WTC11 (cell line): ENCODE results near the gene FMC1. TPM values are rescaled to one million over a fixed set of nuclear protein-coding genes. Genes with fewer than 3 reads are reported as not detected.

Source experiments
- ATAC-seq: fragments of 200-7000 bp; cut with Tn5 transposase; 2 replicates; pipeline ENCODE4 v1.10.0; 2021; ENCODE audit warnings: mild to moderate bottlenecking, moderate library complexity
- CTCF ChIA-PET: fragments of 300-600 bp; sonication (Branson Sonifier 250); formaldehyde crosslinking; loops from one replicate; lab custom pipeline; 2021; ENCODE audit warnings: antibody characterized with exemption; lab: Charles Lee
- POLR2A ChIA-PET: fragments of 350-600 bp; sonication (Branson Sonifier 250); formaldehyde crosslinking; loops from one replicate; lab custom pipeline; 2021; ENCODE audit warnings: antibody characterized with exemption; lab: Charles Lee
- DNase-seq: peaks from one replicate; pipeline ENCODE4 v3.0.0; 2021; ENCODE audit warnings: low spot score
- H3K27ac Mint-ChIP-seq: 2 replicates; pipeline ENCODE4 v1.8.0; 2021; ENCODE audit warnings: mixed read lengths
- H3K27me3 Mint-ChIP-seq: 2 replicates; pipeline ENCODE4 v1.8.0; 2021; ENCODE audit warnings: low read depth, mild to moderate bottlenecking, moderate library complexity, mixed read lengths
- H3K36me3 Mint-ChIP-seq: 2 replicates; pipeline ENCODE4 v1.8.0; 2021; ENCODE audit warnings: mixed read lengths
- H3K4me1 Mint-ChIP-seq: 2 replicates; pipeline ENCODE4 v1.8.0; 2022; ENCODE audit warnings: mixed read lengths
- H3K4me3 Mint-ChIP-seq: 2 replicates; pipeline ENCODE4 v1.8.0; 2021; ENCODE audit warnings: mild to moderate bottlenecking, moderate library complexity, mixed read lengths
- H3K9me3 Mint-ChIP-seq: 2 replicates; pipeline ENCODE4 v1.8.0; 2021; ENCODE audit warnings: mixed read lengths
- ATF6 ChIP-seq: sonication (generic); formaldehyde crosslinking; IDR thresholded peaks from 2 replicates; pipeline ENCODE4 v1.8.1; 2023; ENCODE audit warnings: mild to moderate bottlenecking, missing genetic modification reagents
- CDX4 ChIP-seq: fragments of 250-450 bp; sonication (Bioruptor Pico); IDR thresholded peaks from 2 replicates; pipeline ENCODE4 v1.9.0; 2021; ENCODE audit warnings: moderate library complexity, mild to moderate bottlenecking, inconsistent platforms, borderline replicate concordance
- E2F5 ChIP-seq: sonication (generic); formaldehyde crosslinking; IDR thresholded peaks from 2 replicates; pipeline ENCODE4 v1.8.1; 2022; ENCODE audit warnings: mild to moderate bottlenecking, moderate library complexity, missing genetic modification reagents
- ERG ChIP-seq: fragments of 250-450 bp; sonication (Bioruptor Pico); IDR thresholded peaks from 2 replicates; pipeline ENCODE4 v1.8.0; 2021; ENCODE audit warnings: mild to moderate bottlenecking
- HMGXB4 ChIP-seq: sonication (generic); formaldehyde crosslinking; IDR thresholded peaks from 2 replicates; pipeline ENCODE4 v1.8.1; 2023; ENCODE audit warnings: mild to moderate bottlenecking, moderate library complexity, missing genetic modification reagents
- JAZF1 ChIP-seq: fragments of 250-450 bp; sonication (Bioruptor Pico); IDR thresholded peaks from 2 replicates; pipeline ENCODE4 v1.9.0; 2021; ENCODE audit warnings: moderate library complexity, mild to moderate bottlenecking, inconsistent platforms
- JUN ChIP-seq: sonication (generic); formaldehyde crosslinking; IDR thresholded peaks from 2 replicates; pipeline ENCODE4 v1.8.0; 2023; ENCODE audit warnings: mild to moderate bottlenecking, missing genetic modification reagents
- MAX ChIP-seq: sonication (generic); formaldehyde crosslinking; IDR thresholded peaks from 2 replicates; pipeline ENCODE4 v1.8.0; 2022; ENCODE audit warnings: mild to moderate bottlenecking, missing genetic modification reagents
- PREB ChIP-seq: sonication (generic); formaldehyde crosslinking; IDR thresholded peaks from 2 replicates; pipeline ENCODE4 v1.8.1; 2022; ENCODE audit warnings: mild to moderate bottlenecking, missing genetic modification reagents, moderate library complexity, borderline replicate concordance
- ZMAT4 ChIP-seq: fragments of 250-450 bp; sonication (Bioruptor Pico); IDR thresholded peaks from 2 replicates; pipeline ENCODE4 v1.9.0; 2021; ENCODE audit warnings: mild to moderate bottlenecking
- ZNF232 ChIP-seq: sonication (generic); formaldehyde crosslinking; IDR thresholded peaks from 2 replicates; pipeline ENCODE4 v1.8.0; 2022; ENCODE audit warnings: mild to moderate bottlenecking, missing genetic modification reagents
- ZNF425 ChIP-seq: fragments of 250-450 bp; sonication (Bioruptor Pico); conservative IDR thresholded peaks from 2 replicates; pipeline ENCODE4 v1.9.0; 2021; ENCODE audit warnings: mild to moderate bottlenecking
- total RNA-seq: library from RNA; stranded (reverse); gene quantifications from 3 replicates; pipeline ENCODE4 v1.2.3, GENCODE V29; 2021

The FMC1 gene
- total RNA-seq, 1 experiment from 2014 or later, result 16.3 TPM

GRCh38 chr7:139360210-139360947 is 19.2 kb downstream of the FMC1 start (continued):
- TF ChIP-seq CDX4, result no peak
- no peak for TF ChIP-seq ZNF425 (CRISPR knock-in tag)
- TF ChIP-seq JAZF1, result no peak
- no peak for TF ChIP-seq ERG (CRISPR knock-in tag)
- no peak for TF ChIP-seq ZNF232 (CRISPR knock-in tag)
- no peak for TF ChIP-seq ATF6 (CRISPR knock-in tag)
- peak; percentile 17; the same call in 1 of the 2 replicates for TF ChIP-seq HMGXB4 (CRISPR knock-in tag)
- TF ChIP-seq PREB, result no peak

- TF ChIP-seq ZMAT4 (CRISPR knock-in tag) (no peak), MAX (CRISPR knock-in tag) (no peak), JUN (no peak)
- peaks cover 36% of the 10 kb centered on the region for H3K4me1 Mint-ChIP-seq
- no peaks in the 10 kb centered on the region for H3K9me3 Mint-ChIP-seq
- DNase-seq (no peak), ATAC-seq (no peak)
- H3K27ac Mint-ChIP-seq, result peak overlapping the region; percentile 95
- peaks cover 7% of the 10 kb centered on the region for H3K36me3 Mint-ChIP-seq
- CTCF ChIA-PET, result no interaction called here
- POLR2A ChIA-PET, result interaction anchor here (0.6 to 1.9 kb wide), 5 partner anchors 9 to 40 kb away, joined by 3 to 9 read pairs (median 4); no protein-coding TSS in a partner anchor
- peak overlapping the region; percentile 81 for H3K4me3 Mint-ChIP-seq
- H3K27me3 Mint-ChIP-seq, result no peaks in the 10 kb centered on the region
Observed at GRCh38 chr7:139360948-139361307, 19.8 kb downstream of the FMC1 start.

- peaks cover 10% of the 10 kb centered on the region for H3K36me3 Mint-ChIP-seq
- TF ChIP-seq CDX4 (no peak), E2F5 (CRISPR knock-in tag) (no peak), JAZF1 (no peak)
- TF ChIP-seq, all 79 proteins: peak for 0
- CTCF ChIA-PET, result no interaction called here
- H3K4me3 Mint-ChIP-seq, result peak overlapping the region; percentile 81
- H3K9me3 Mint-ChIP-seq, result no peaks in the 10 kb centered on the region
- H3K4me1 Mint-ChIP-seq, result peaks cover 34% of the 10 kb centered on the region
- peak overlapping the region; percentile 95 for H3K27ac Mint-ChIP-seq
- POLR2A ChIA-PET, result no interaction called here
- DNase-seq (no peak), ATAC-seq (no peak)
- no peaks in the 10 kb centered on the region for H3K27me3 Mint-ChIP-seq
Observed at GRCh38 chr7:139361523-139361922, 20.4 kb downstream of the FMC1 start.
